Activated T-cell treated with anti-CD3 and anti-CD28 coated beads, Interleukin-2, amount 50 U/mL, for 1 hour (primary cell): Measurements from ENCODE around the gene GEMIN5.
"Not testable (repeated sequence)": the region's sequence is repeated elsewhere in the genome, so short reads cannot be mapped to it uniquely, and the experiment has no call there.

ENCODE experiments used
- DNase-seq: peaks from one replicate; pipeline ENCODE4 v3.0.0-alpha.2; 2020

Gene GEMIN5

DNA sequence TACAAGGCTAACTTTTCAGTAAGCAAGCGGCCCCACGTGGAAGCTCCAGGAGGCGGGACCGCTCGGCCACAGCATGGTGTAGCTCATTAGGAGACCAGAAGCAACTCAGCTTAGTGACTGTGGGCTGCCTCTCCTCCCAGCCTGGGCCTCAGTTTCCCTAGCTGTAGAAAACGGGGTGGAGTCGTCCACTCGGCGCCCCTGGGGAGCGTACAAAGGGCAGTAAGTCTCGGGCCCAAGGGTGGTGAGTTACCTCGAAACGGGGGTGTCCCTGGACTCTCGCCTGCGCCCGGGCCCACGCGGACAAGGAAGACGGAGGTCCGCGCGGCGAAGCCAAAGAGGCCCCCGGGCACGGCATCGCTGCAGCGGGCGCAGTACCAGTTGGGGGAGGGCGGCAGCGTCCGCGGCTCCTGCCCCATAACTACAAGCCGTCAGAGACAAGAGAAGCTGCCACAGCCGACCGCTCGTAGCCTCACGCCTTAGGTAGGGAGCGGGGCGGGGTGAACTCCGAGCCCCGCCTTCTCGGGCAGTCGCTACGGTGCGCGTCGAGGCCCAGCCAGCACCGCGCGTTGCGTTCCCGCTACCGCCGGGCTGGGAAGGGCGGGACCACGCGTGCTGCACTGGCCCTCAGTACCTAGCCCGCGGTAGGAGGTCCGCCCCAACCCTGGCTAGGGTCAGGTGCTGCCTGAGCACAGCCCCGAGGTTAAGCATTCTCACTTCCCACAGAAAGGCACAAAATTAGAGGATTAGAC lies at the start of gene GEMIN5:
TSS of gene GEMIN5 (minus strand) at position 494 of the 749 bp plus-strand sequence. CDS start at position 416, 78 bp downstream.
- peak; percentile 84 for DNase-seq

DNA sequence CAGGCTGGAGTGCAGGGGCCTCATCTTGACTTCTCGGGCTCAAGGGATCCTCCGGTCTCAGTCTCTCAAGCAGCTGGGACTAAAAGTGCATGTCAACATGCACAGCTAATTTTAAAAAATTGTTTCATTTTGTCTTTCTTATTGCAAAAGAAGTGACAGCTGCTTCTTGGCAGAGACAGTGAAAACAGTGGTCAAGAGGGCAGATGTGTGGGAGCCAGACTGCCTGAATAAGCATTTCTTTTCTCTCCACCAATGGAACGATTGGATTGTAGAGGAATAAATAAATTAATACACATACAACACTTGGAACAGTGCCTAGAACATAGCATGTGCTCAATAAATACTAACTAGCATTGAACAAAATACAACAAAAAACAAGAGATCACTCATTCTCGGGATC lies 48.1 kb upstream of the GEMIN5 start:
- DNase-seq = no peak

GRCh38 chr5:154984946-154985516 lies 47.0 kb upstream of the GEMIN5 start:
- DNase-seq = no peak

DNA sequence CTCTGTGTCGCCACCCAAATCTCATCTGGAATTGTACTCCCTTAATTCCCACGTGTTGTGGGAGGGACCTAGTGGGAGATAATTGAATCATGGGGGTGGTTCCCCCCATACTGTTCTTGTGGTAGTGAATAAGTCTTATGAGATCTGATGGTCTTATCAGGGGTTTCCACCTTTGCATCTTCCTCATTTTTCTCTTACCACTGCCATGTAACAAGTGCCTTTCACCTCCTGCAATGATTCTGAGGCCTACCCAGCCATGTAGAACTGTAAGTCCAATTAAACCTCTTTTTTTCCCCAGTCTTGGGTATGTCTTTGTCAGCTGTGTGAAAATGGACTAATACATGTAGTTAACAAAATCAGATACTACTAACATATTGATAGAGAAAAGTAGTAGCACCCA lies 40.3 kb upstream of the GEMIN5 start:
- not testable (repeated sequence) for DNase-seq

DNA sequence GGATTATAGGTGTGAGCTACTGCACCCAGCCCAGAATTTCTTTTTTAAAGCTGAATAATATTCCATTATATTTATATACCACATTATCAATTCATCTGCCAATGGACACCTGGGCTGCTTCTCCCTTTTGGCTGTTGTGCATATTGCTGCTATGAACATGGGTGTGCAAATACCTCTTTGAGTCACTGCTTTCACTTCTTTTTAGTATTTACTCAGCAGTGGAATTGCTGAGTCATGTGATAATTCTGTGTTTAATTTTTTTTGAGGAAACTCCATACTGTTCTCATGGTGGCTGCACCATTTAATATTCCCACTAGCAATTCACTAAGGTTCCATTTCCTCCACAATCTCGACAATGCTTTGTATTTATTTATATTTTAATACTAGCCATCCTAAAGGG lies 39.4 kb upstream of the GEMIN5 start:
- no peak for DNase-seq

DNA sequence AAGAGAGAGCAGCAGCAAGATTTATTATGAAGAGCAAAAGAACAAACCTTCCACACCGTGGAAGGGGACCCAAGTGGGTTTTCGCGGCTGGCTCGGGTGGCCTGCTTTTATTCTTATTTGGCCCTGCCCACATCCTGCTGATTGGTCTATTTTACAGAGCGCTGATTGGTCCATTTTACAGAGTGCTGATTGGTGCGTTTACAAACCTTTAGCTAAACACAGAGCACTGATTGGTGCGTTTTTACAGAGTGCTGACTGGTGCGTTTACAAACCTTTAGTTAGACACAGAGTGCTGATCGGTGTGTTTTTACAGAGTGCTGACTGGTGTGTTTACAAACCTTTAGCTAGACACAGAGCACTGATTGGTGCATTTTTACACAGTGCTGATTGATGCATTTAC lies 38.1 kb upstream of the GEMIN5 start:
- not testable (repeated sequence) for DNase-seq

DNA sequence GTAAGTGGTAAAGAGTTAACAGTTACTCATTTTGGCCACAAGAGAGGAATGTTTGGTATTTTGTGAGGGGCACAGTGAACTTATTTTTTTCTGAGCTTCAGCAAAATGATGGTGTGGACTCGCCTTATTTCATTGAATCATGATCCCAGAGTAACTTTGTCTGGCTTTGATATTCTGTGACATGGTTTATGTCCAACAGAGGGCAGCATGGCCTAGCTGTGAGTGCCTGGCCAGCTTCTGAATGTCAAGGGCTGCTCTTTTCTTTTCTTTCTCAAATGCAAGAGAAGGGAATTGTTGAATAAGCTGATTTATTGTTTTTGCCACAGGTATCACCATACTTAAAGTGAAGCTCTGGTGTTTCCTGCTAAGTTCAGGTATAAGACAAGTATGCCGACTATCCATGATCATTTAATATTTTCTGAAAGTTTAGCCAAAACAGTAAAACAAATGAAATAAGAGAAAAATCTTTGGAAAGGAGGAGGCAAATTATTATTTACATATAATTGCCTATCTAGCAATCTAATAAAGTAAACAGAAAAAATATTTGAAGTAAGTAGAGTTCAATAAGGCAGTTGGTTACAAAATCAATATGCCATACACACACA lies 34.6 kb upstream of the GEMIN5 start:
- no peak for DNase-seq

DNA sequence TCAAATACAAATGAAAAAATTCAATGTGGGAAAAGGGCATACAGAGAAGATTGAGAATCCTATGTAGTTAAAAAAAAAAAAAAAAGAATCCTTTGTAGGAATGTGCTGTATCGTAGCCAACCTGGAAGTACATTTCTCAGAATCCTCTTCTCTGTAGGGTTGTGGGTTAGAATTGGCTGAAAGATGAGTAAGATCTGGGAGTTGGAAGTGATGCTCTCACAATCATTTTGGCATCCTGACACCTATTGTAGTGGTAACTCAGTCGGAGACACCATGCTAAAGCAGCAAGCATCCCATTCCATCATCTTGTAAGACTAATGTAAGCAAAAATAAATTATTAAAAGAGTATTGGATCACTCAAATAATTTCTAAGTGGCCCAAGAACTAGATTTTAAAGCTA lies 33.5 kb upstream of the GEMIN5 start:
- DNase-seq = no peak

GRCh38 chr5:154970759-154971158 lies 32.7 kb upstream of the GEMIN5 start:
- no peak for DNase-seq

- no peak for DNase-seq
Observed at GRCh38 chr5:154968953-154969352, 30.9 kb upstream of the GEMIN5 start.

DNA sequence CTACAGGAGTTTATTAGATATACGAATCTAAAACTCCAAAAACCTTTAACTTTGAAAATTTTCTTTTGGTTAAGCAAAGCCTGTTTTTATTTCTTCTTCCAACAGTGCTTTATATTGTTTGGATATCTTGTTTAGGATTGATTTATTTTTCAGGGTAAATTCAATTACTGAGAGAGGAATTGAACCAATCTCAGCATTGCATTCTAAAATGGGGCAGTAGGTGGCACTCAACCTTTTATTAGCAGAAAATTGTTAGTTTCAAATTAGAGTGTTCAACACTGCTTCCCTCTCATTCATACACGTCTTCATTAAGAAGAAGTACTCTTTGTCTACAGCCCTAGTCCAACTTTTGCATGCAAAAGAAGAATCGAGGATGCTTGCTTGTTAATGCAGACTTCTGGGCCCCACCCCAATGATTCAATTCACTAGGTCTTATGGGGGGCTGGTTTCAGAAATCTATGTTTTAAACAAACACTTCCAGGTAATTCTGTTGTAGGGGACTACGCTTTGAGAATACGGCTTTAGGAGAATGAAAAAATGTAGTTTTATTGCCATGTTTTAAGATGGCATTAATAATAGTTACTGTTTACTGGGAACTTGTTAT lies 29.5 kb upstream of the GEMIN5 start:
- DNase-seq = no peak

DNA sequence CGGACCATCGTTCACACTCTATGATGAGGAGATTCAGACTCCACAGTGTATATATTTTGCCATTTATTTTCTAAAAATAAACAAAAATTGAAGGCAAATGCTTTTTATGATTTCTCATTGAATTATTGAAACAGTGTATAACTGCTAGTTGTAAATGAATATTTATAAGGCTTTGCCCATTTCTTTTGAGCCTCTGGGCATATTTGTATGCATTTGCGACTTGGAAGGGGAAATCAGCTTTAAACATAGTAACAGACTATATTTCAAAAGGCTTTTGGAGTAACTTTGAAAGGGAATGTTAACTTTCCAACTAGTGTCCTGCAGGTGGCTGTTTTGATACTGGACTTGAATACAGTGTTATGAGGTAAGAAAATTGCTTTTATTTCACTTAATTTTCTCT lies 28.9 kb upstream of the GEMIN5 start:
- DNase-seq = no peak

GRCh38 chr5:154966081-154966841 lies 28.2 kb upstream of the GEMIN5 start:
- no peak for DNase-seq

GRCh38 chr5:154962494-154962893 lies 24.5 kb upstream of the GEMIN5 start:
- no peak for DNase-seq

DNA sequence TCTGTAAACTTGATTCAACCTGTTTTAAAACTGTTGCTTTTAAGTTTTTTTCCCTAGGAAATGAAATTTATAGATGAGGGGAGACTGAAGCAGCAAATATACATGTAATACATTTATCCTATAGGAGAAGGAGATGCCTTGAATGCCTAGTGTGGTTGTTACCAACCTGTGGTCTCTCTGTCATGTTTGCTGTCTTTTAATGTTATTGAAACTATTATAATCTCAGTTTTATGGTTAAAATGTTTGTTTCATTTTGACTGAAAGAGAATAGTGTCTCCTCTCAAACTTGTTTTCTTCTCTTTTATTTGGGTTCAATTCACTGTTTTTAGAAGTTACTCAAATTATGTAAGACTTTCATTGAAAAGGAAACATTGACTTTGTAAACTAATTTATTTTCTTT lies 18.7 kb upstream of the GEMIN5 start:
- DNase-seq = no peak

GRCh38 chr5:154949781-154950180 lies 11.8 kb upstream of the GEMIN5 start:
- DNase-seq = no peak

DNA sequence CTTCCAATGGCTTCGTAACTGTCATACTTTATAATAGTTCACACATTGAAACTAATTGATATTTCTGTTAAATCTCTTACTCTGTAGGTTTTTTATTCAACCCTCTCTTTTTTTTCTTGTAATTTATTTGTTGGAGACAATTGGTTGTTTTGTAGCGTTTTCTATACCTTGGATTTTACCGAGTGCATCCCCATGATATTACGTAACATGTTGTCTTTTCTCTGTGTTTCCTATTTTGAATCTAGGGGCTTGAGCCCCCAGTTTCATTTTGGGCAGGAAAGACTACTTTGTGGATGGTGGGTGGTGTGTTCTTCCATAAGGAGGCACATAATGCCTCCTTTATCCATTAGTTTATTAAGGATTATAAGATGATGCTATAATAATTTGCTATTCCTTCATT lies 10.3 kb upstream of the GEMIN5 start:
- no peak for DNase-seq

DNA sequence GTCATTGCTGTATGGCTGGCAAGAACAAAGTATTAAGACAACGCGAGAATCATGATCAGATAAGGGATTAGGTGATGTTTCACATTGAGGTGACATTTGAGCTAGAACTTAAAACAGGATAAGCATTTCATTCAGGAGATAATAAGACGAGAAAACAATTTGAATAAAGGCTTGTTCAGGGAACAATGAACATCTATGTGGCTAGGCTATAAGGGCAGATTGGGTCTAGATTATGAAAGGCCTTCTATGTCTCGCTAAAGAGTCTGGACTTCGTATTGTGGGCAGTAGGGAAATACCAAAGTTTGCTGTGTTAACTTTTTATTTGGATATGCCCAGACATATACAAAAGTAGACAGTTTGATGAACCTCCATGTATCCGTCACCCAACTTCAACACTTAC lies 9.8 kb upstream of the GEMIN5 start:
- no peak for DNase-seq

- no peak for DNase-seq
Observed at GRCh38 chr5:154945695-154946301, 7.8 kb upstream of the GEMIN5 start.

- DNase-seq = no peak
Observed at GRCh38 chr5:154944716-154945115, 6.7 kb upstream of the GEMIN5 start.

- no peak for DNase-seq
Observed at GRCh38 chr5:154943527-154943926, 5.5 kb upstream of the GEMIN5 start.

DNA sequence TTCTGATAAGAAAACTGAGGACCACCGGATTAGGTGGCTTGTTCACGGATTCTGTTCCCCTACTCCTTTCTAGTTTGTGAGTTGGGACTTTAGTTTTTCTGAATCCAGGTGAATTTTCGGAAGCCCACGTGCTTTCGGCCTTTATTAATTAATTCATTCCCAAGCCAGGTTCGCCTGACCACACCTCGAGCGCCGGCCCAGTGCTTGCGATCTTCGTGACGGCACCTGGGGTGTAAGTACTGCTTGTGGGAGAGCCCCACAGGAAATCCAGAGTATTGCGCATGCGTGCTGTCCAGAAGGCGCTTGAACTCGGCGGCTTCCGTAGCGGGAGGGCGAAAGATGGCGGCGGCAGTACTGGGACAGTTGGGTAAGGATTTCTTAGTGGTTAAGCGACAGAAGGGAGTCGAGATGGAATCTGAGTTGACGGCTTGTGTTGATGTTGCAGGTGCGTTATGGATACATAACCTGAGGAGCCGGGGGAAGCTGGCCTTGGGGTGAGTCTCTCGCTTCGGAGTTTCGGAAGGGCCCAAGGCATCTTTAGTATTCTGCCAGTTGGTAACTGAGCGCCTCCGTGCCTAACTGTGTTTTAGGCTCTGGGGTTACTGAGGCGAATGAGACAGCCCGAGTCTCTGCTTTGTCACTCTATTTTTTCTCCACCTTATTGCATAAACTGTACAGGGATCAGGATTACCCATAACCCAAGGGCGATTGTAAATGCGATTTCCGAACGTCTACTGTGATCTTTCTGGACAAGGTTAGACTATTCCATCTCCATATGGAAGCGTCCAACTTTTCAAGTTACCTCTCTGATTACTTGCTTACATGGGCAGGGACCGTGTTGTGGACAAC lies 3.0 kb upstream of the GEMIN5 start, which contains the start of gene MRPL22:
TSS of gene MRPL22 (plus strand) at position 302 of the 849 bp plus-strand sequence. CDS start at position 340, 38 bp downstream.
- peak; percentile 92 for DNase-seq
